GM18498 (cell line): ENCODE data around the gene EXOC7.
"Not testable (repeated sequence)": the region's sequence is repeated elsewhere in the genome, so short reads cannot be mapped to it uniquely, and the experiment has no call there.

Experiments used
- ATAC-seq: cut with Tn5 transposase; IDR thresholded peaks from one replicate; pipeline ENCODE4 v1.9.1; 2021; ENCODE audit warnings: mild to moderate bottlenecking, moderate library complexity; ENCODE audit not compliant: unreplicated experiment

Gene EXOC7

GRCh38 chr17:76046064-76046463 is 57.5 kb downstream of the EXOC7 start:
- ATAC-seq = no peak

- ATAC-seq = not testable (repeated sequence)
These were observed 59.0 kb downstream of the EXOC7 start for GRCh38 chr17:76044475-76045007.

- not testable (repeated sequence) for ATAC-seq
These were observed 60.7 kb downstream of the EXOC7 start for GRCh38 chr17:76042868-76043267.

- no peak for ATAC-seq
These were observed 63.2 kb downstream of the EXOC7 start for GRCh38 chr17:76040376-76040775.

- no peak for ATAC-seq
These were observed 64.5 kb downstream of the EXOC7 start for GRCh38 chr17:76039121-76039520.

GRCh38 chr17:76038050-76038449 is 65.5 kb downstream of the EXOC7 start:
- no peak for ATAC-seq

GRCh38 chr17:76036497-76037261 is 66.9 kb downstream of the EXOC7 start:
- no peak for ATAC-seq

- ATAC-seq = no peak
These were observed 68.9 kb downstream of the EXOC7 start for GRCh38 chr17:76034428-76035350.

GRCh38 chr17:76033139-76033538 is 70.4 kb downstream of the EXOC7 start:
- no peak for ATAC-seq

GRCh38 chr17:76032780-76033108 is 70.8 kb downstream of the EXOC7 start:
- no peak for ATAC-seq

GRCh38 chr17:76032073-76032779 is 71.4 kb downstream of the EXOC7 start:
- ATAC-seq = no peak
